Keratinocyte (primary cell): ENCODE measurements around the gene CSRP1. TPM values are rescaled to one million over a fixed set of nuclear protein-coding genes. Genes with fewer than 3 reads are reported as not detected.

ENCODE experiments used
- DNase-seq: peaks from one replicate; pipeline ENCODE4 v3.0.0-alpha.2; 2011; ENCODE audit warnings: low read depth, missing footprints, low spot score
- FAIRE-seq: peaks from 2 replicates; lab custom pipeline; 2011; peaks lifted over from hg19 to GRCh38; lab: Jason Lieb, UNC
- H2AFZ ChIP-seq: 2 replicates; pipeline ENCODE4 v1.6.0; 2012; ENCODE audit warnings: low read length, control low read depth, inconsistent platforms; ENCODE audit not compliant: control insufficient read depth
- H3K27ac ChIP-seq: 2 replicates; pipeline ENCODE4 v1.5.1; 2011; ENCODE audit warnings: low read length; ENCODE audit not compliant: control insufficient read depth, insufficient read depth
- H3K27me3 ChIP-seq: 3 replicates; pipeline ENCODE4 v1.6.0; 2011; ENCODE audit warnings: low read length; ENCODE audit not compliant: control insufficient read depth, insufficient read depth; ENCODE audit errors: extremely low read depth
- H3K36me3 ChIP-seq, 2 experiments: 2 replicates in 1 of 2; 3 replicates in 1 of 2; pipeline ENCODE4 v1.5.1; 2011; ENCODE audit warnings: low read length in 2 of 2, mild to moderate bottlenecking in 1 of 2; ENCODE audit not compliant: control insufficient read depth in 2 of 2, insufficient read depth in 2 of 2; ENCODE audit errors: extremely low read depth in 1 of 2
- H3K4me1 ChIP-seq: 3 replicates; pipeline ENCODE4 v1.5.1; 2011; ENCODE audit warnings: low read length; ENCODE audit not compliant: control insufficient read depth, insufficient read depth; ENCODE audit errors: extremely low read depth
- H3K4me2 ChIP-seq: 3 replicates; pipeline ENCODE4 v1.6.0; 2011; ENCODE audit warnings: low read depth, low read length; ENCODE audit not compliant: control insufficient read depth, insufficient read depth; ENCODE audit errors: extremely low read depth
- H3K4me3 ChIP-seq, 3 experiments: fragments of 200-600 bp in 1 of 3; sonication (generic) in 1 of 3; 2 replicates in 2 of 3; 3 replicates in 1 of 3; pipeline ENCODE4 v1.5.1; 2011 to 2016; ENCODE audit warnings: low read length in 3 of 3, mild to moderate bottlenecking in 3 of 3, control low read depth in 2 of 3, inconsistent platforms in 1 of 3, low read depth in 1 of 3, mixed read lengths in 1 of 3, mixed run types in 1 of 3, moderate library complexity in 1 of 3; ENCODE audit not compliant: control insufficient read depth in 2 of 3, insufficient read depth in 2 of 3; ENCODE audit errors: extremely low read depth in 1 of 3
- H3K79me2 ChIP-seq: 2 replicates; pipeline ENCODE4 v1.6.0; 2012; ENCODE audit warnings: low read length; ENCODE audit not compliant: control insufficient read depth, insufficient read depth
- H3K9ac ChIP-seq: 3 replicates; pipeline ENCODE4 v1.6.0; 2011; ENCODE audit warnings: low read length; ENCODE audit not compliant: control insufficient read depth, insufficient read depth; ENCODE audit errors: extremely low read depth
- H3K9me1 ChIP-seq: 3 replicates; pipeline ENCODE4 v1.6.0; 2011; ENCODE audit warnings: low read length; ENCODE audit not compliant: control insufficient read depth, insufficient read depth; ENCODE audit errors: extremely low read depth
- H3K9me3 ChIP-seq: 2 replicates; pipeline ENCODE4 v1.5.1; 2012; ENCODE audit warnings: low read depth, low read length; ENCODE audit not compliant: control insufficient read depth
- H4K20me1 ChIP-seq: 3 replicates; pipeline ENCODE4 v1.6.0; 2011; ENCODE audit warnings: low read length; ENCODE audit not compliant: control insufficient read depth, insufficient read depth; ENCODE audit errors: extremely low read depth
- EZH2 ChIP-seq: IDR thresholded peaks from one replicate; pipeline ENCODE4 v1.6.1; 2012; ENCODE audit warnings: inconsistent platforms, mild to moderate bottlenecking, low read length, moderate library complexity
- dilution Hi-C: fragments of 300-500 bp; cut with MboI; formaldehyde crosslinking; loops from one replicate; pipeline ENCODE4 v1.7.0; 2020; ENCODE audit warnings: low sequenced_read_pairs; ENCODE audit not compliant: extremely low pct_ligation_motif_present
- polyA plus RNA-seq, 5 experiments: library from polyadenylated mRNA; depleted of rRNA in 3 of 5; stranded (reverse) in 3 of 5; stranded (forward) in 1 of 5; unstranded in 1 of 5; fragments of >200 nt; gene quantifications; 1 replicate in 1 of 5; 2 replicates in 3 of 5; 3 replicates in 1 of 5; pipeline versions ENCODE4 v1.2.1 to v1.2.3, GENCODE V29; 2011 to 2012; ENCODE audit warnings: missing spikeins in 2 of 5, low read depth in 1 of 5, low replicate concordance in 1 of 5
- TF ChIP-seq, protein P1 (sequence below), 3 experiments: IDR thresholded peaks in 1 of 3; conservative IDR thresholded peaks in 1 of 3; optimal IDR thresholded peaks in 1 of 3; 2 replicates in 2 of 3; 3 replicates in 1 of 3; pipeline versions ENCODE3 to v1.5.1; 2011; ENCODE audit warnings: low read length in 3 of 3, mild to moderate bottlenecking in 3 of 3, moderate library complexity in 2 of 3, control low read depth in 1 of 3, inconsistent platforms in 1 of 3; ENCODE audit not compliant: insufficient read depth in 2 of 3; ENCODE audit errors: extremely low read depth in 1 of 3

Gene CSRP1
- polyA plus RNA-seq, 1 donor (not counting 4 experiments of a cell fraction or from before 2014, with no cell fraction given) = 168 TPM

DNA sequence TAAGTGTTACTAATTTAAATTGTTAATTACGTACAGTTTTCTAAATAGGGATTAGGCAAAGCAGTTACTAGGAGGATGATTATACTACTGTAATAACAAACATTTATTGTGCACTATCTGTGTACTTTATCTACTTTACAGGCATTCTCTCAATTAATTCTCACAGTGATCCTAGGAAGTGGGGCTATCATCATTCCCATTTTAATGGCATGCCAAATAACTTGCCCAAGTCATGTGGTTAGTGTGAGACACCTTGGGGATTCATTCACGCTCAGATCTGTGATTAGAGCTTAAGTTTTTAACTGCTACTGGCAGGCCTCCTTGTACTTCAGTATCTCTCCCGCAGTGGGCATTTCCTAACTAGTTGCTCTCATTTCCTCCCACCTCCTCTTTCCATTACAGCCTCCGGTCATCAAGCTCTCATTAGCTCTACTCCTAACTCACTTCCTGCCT lies 49.4 kb downstream of the CSRP1 start:
- no peaks in the 10 kb centered on the region for H3K9me3 ChIP-seq
- no peak overlapping the region for H3K4me2 ChIP-seq
- H2AFZ ChIP-seq = no peak overlapping the region
- TF ChIP-seq EZH2 = no peak
- TF ChIP-seq, protein P1, sequence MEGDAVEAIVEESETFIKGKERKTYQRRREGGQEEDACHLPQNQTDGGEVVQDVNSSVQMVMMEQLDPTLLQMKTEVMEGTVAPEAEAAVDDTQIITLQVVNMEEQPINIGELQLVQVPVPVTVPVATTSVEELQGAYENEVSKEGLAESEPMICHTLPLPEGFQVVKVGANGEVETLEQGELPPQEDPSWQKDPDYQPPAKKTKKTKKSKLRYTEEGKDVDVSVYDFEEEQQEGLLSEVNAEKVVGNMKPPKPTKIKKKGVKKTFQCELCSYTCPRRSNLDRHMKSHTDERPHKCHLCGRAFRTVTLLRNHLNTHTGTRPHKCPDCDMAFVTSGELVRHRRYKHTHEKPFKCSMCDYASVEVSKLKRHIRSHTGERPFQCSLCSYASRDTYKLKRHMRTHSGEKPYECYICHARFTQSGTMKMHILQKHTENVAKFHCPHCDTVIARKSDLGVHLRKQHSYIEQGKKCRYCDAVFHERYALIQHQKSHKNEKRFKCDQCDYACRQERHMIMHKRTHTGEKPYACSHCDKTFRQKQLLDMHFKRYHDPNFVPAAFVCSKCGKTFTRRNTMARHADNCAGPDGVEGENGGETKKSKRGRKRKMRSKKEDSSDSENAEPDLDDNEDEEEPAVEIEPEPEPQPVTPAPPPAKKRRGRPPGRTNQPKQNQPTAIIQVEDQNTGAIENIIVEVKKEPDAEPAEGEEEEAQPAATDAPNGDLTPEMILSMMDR (optimal IDR thresholded peaks at IDR 0.05 in 1 of 3, IDR thresholded peaks at IDR 0.05 in 1 of 3, conservative IDR thresholded peaks at IDR 0.05 in 1 of 3; ENCODE audit: extremely low read depth in 1 of 3, insufficient read depth in 2 of 3, low read length in 3 of 3) = no peak
- H4K20me1 ChIP-seq = no peaks in the 10 kb centered on the region
- no peaks in the 10 kb centered on the region for H3K36me3 ChIP-seq
- H3K79me2 ChIP-seq = no peaks in the 10 kb centered on the region
- H3K4me3 ChIP-seq = no peak overlapping the region
- H3K9ac ChIP-seq = peak overlapping the region; percentile 51
- H3K27me3 ChIP-seq = no peaks in the 10 kb centered on the region
- peaks cover 55% of the 10 kb centered on the region for H3K4me1 ChIP-seq
- FAIRE-seq = no peak
- no peak for DNase-seq
- dilution Hi-C loops = no loop called here
- peak overlapping the region; percentile 58 for H3K27ac ChIP-seq
- H3K9me1 ChIP-seq = no peaks in the 10 kb centered on the region

DNA sequence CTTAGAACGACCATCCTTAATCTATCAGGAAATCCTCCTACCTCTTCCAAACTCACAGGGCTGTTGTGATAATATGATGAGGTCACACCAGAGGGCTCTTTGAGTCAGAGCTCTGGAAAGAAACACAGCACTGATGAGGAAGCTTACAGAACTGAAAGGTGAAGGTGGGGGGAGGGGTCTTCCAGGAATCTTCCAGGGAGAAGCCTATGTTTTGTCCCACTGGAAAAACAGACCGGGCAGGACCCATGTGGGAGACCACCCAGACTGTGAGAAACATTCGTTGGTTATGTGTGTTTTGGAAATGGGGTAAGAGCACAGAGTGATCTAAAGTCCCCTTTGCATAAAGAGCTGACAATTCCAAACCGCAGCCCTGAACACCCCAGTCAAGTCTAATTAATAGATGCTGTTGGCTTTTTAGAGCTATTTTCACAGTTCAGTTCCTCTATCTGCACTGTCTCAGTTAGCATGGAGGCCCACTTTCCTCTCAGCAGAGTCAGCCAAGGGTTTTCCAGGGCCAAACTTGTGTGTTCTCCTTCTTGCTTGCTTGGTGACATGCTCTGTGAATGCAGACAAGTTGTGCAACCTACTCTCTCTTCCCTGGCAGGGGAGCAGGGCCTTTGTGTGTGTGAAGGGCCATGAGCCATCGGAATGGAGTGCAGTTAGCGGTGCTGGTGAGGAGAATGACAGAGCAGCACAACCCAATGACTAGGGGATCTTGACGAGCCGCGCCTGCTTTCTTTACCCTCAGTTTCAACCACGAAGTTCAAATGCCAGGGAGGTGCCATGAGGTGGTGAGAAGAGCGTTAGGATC lies 50.2 kb downstream of the CSRP1 start:
- Histone ChIP-seq H3K79me2 (no peaks in the 10 kb centered on the region), H3K9me1 (no peaks in the 10 kb centered on the region), H3K4me3 (no peak overlapping the region), H3K9ac (peak overlapping the region; percentile 51), H3K4me2 (peak overlapping the region; percentile 1), H4K20me1 (no peaks in the 10 kb centered on the region), H3K27ac (peak overlapping the region; percentile 71), H3K4me1 (peaks cover 48% of the 10 kb centered on the region), H3K9me3 (no peaks in the 10 kb centered on the region), H3K27me3 (no peaks in the 10 kb centered on the region), H2AFZ (no peak overlapping the region), H3K36me3 (no peaks in the 10 kb centered on the region)
- dilution Hi-C loops = no loop called here
- no peak for DNase-seq
- TF ChIP-seq EZH2 = no peak
- TF ChIP-seq, protein P1 (optimal IDR thresholded peaks at IDR 0.05 in 1 of 3, IDR thresholded peaks at IDR 0.05 in 1 of 3, conservative IDR thresholded peaks at IDR 0.05 in 1 of 3; ENCODE audit: extremely low read depth in 1 of 3, insufficient read depth in 2 of 3, low read length in 3 of 3) = no peak
- FAIRE-seq = no peak
